SJCRH30 (cell line): ENCODE measurements around the gene PDF. TPM values are rescaled to one million over a fixed set of nuclear protein-coding genes. Genes with fewer than 3 reads are reported as not detected.
"Not testable (repeated sequence)": the region's sequence is repeated elsewhere in the genome, so short reads cannot be mapped to it uniquely, and the experiment has no call there.

Experiments used
- DNase-seq, 2 experiments: peaks; one replicate each; pipeline ENCODE4 v3.0.0-alpha.2; 2015 to 2020
- H3K27ac ChIP-seq: fragments of 250-450 bp; sonication (Bioruptor Pico); 2 replicates; pipeline ENCODE4 v1.5.1; 2020; ENCODE audit warnings: mild to moderate bottlenecking, moderate library complexity
- H3K27me3 ChIP-seq: fragments of 250-450 bp; sonication (Bioruptor Pico); 2 replicates; pipeline ENCODE4 v1.5.1; 2020; ENCODE audit warnings: mild to moderate bottlenecking, moderate library complexity
- H3K36me3 ChIP-seq: fragments of 250-450 bp; sonication (Bioruptor Pico); 2 replicates; pipeline ENCODE4 v1.5.1; 2020; ENCODE audit warnings: mild to moderate bottlenecking, moderate library complexity
- H3K4me1 ChIP-seq: fragments of 250-450 bp; sonication (Bioruptor Pico); 2 replicates; pipeline ENCODE4 v1.5.1; 2020; ENCODE audit warnings: mild to moderate bottlenecking, moderate library complexity
- H3K4me3 ChIP-seq: fragments of 250-450 bp; sonication (Bioruptor Pico); 2 replicates; pipeline ENCODE4 v1.5.1; 2020; ENCODE audit warnings: mild to moderate bottlenecking, moderate library complexity
- H3K9me3 ChIP-seq: fragments of 250-450 bp; sonication (Bioruptor Pico); replicated peaks from 2 replicates; pipeline ENCODE4 v1.5.1; 2020; ENCODE audit warnings: mild to moderate bottlenecking, moderate library complexity
- total RNA-seq: library from RNA; depleted of rRNA; stranded (reverse); fragments of >200 nt; shearing (Covaris generic); gene quantifications from 2 replicates; pipeline ENCODE4 v1.2.3, GENCODE V29; 2014; rRNA removed

PDF gene
- total RNA-seq = 9.7 and 10.3 TPM in 2 replicates

- Histone ChIP-seq H3K27me3 (no peaks in the 10 kb centered on the region), H3K9me3 (no peaks in the 10 kb centered on the region), H3K27ac (peak within 1 kb of the TSS; percentile 73), H3K4me3 (peak within 1 kb of the TSS; percentile 77), H3K4me1 (peaks cover 10% of the 10 kb centered on the region), H3K36me3 (peaks cover 29% of the 10 kb centered on the region)
- DNase-seq = peak; percentile 90 to 91
Measured at GRCh38 chr16:69330286-69331109, at the start of gene PDF. PDF (minus strand) TSS chr16:69330588; CDS start chr16:69330570, 18 bp downstream.

GRCh38 chr16:69378760-69379159 is 48.4 kb upstream of the PDF start:
- Histone ChIP-seq H3K9me3 (no peaks in the 10 kb centered on the region), H3K27ac (no peak overlapping the region), H3K4me3 (no peak overlapping the region), H3K36me3 (peaks cover 34% of the 10 kb centered on the region), H3K4me1 (no peaks in the 10 kb centered on the region), H3K27me3 (no peaks in the 10 kb centered on the region)
- no peak for DNase-seq

GRCh38 chr16:69378036-69378435 is 47.6 kb upstream of the PDF start:
- peaks cover 31% of the 10 kb centered on the region for H3K36me3 ChIP-seq

GRCh38 chr16:69376393-69377059 is 46.1 kb upstream of the PDF start:
- H3K9me3 ChIP-seq = no peaks in the 10 kb centered on the region
- no peaks in the 10 kb centered on the region for H3K4me1 ChIP-seq
- H3K4me3 ChIP-seq = no peak overlapping the region
- peaks cover 22% of the 10 kb centered on the region for H3K36me3 ChIP-seq
- no peak for DNase-seq
- H3K27me3 ChIP-seq = no peaks in the 10 kb centered on the region
- H3K27ac ChIP-seq = no peak overlapping the region

More at GRCh38 chr16:69378036-69378435, 47.6 kb upstream of the PDF start:
- H3K4me1 ChIP-seq = no peaks in the 10 kb centered on the region
- no peaks in the 10 kb centered on the region for H3K27me3 ChIP-seq
- H3K27ac ChIP-seq = no peak overlapping the region
- DNase-seq = no peak
- H3K4me3 ChIP-seq = no peak overlapping the region
- no peaks in the 10 kb centered on the region for H3K9me3 ChIP-seq

- peaks cover 28% of the 10 kb centered on the region for H3K36me3 ChIP-seq
- H3K9me3 ChIP-seq = no peaks in the 10 kb centered on the region
- no peak overlapping the region for H3K27ac ChIP-seq
- H3K4me1 ChIP-seq = no peaks in the 10 kb centered on the region
- DNase-seq = no peak
- H3K4me3 ChIP-seq = no peak overlapping the region
- H3K27me3 ChIP-seq = no peaks in the 10 kb centered on the region
Measured at GRCh38 chr16:69373019-69373418, 42.6 kb upstream of the PDF start.

GRCh38 chr16:69371564-69371963 is 41.2 kb upstream of the PDF start:
- DNase-seq = no peak
- H3K36me3 ChIP-seq = peaks cover 36% of the 10 kb centered on the region
- H3K27me3 ChIP-seq = no peaks in the 10 kb centered on the region
- no peak overlapping the region for H3K27ac ChIP-seq
- H3K4me3 ChIP-seq = no peak overlapping the region
- H3K4me1 ChIP-seq = no peaks in the 10 kb centered on the region
- no peaks in the 10 kb centered on the region for H3K9me3 ChIP-seq

- no peaks in the 10 kb centered on the region for H3K4me1 ChIP-seq
- no peaks in the 10 kb centered on the region for H3K27me3 ChIP-seq
- no peak overlapping the region for H3K4me3 ChIP-seq
- H3K9me3 ChIP-seq = no peaks in the 10 kb centered on the region
- no peak for DNase-seq
- H3K27ac ChIP-seq = no peak overlapping the region
- peaks cover 39% of the 10 kb centered on the region for H3K36me3 ChIP-seq
Measured at GRCh38 chr16:69368866-69369265, 38.5 kb upstream of the PDF start.

- peaks cover 39% of the 10 kb centered on the region for H3K36me3 ChIP-seq
- H3K27ac ChIP-seq = no peak overlapping the region
- H3K27me3 ChIP-seq = no peaks in the 10 kb centered on the region
- no peak overlapping the region for H3K4me3 ChIP-seq
- H3K9me3 ChIP-seq = no peaks in the 10 kb centered on the region
- DNase-seq = no peak
- H3K4me1 ChIP-seq = no peaks in the 10 kb centered on the region
Measured at GRCh38 chr16:69367980-69368379, 37.6 kb upstream of the PDF start.

- peaks cover 34% of the 10 kb centered on the region for H3K36me3 ChIP-seq
- H3K4me1 ChIP-seq = no peaks in the 10 kb centered on the region
- no peak overlapping the region for H3K4me3 ChIP-seq
- DNase-seq = no peak
- H3K9me3 ChIP-seq = no peaks in the 10 kb centered on the region
- H3K27me3 ChIP-seq = no peaks in the 10 kb centered on the region
- no peak overlapping the region for H3K27ac ChIP-seq
Measured at GRCh38 chr16:69366431-69366830, 36.0 kb upstream of the PDF start.

GRCh38 chr16:69365901-69366300 is 35.5 kb upstream of the PDF start:
- Histone ChIP-seq H3K9me3 (no peaks in the 10 kb centered on the region), H3K27ac (no peak overlapping the region), H3K4me1 (no peaks in the 10 kb centered on the region), H3K27me3 (no peaks in the 10 kb centered on the region), H3K4me3 (no peak overlapping the region), H3K36me3 (peaks cover 34% of the 10 kb centered on the region)
- no peak for DNase-seq

GRCh38 chr16:69364088-69364487 is 33.7 kb upstream of the PDF start:
- H3K27ac ChIP-seq = no peak overlapping the region

GRCh38 chr16:69363281-69363717 is 32.9 kb upstream of the PDF start:
- H3K27ac ChIP-seq = no peak overlapping the region
- H3K4me3 ChIP-seq = no peak overlapping the region
- no peaks in the 10 kb centered on the region for H3K4me1 ChIP-seq
- no peaks in the 10 kb centered on the region for H3K27me3 ChIP-seq
- peaks cover 19% of the 10 kb centered on the region for H3K36me3 ChIP-seq
- no peak for DNase-seq
- H3K9me3 ChIP-seq = no peaks in the 10 kb centered on the region

More at GRCh38 chr16:69364088-69364487, 33.7 kb upstream of the PDF start:
- Histone ChIP-seq H3K9me3 (no peaks in the 10 kb centered on the region), H3K36me3 (peaks cover 20% of the 10 kb centered on the region), H3K4me1 (no peaks in the 10 kb centered on the region), H3K4me3 (no peak overlapping the region), H3K27me3 (no peaks in the 10 kb centered on the region)
- no peak for DNase-seq

GRCh38 chr16:69360070-69360469 is 29.7 kb upstream of the PDF start:
- H3K36me3 ChIP-seq, H3K27me3 ChIP-seq, H3K27ac ChIP-seq, H3K4me1 ChIP-seq, DNase-seq, H3K9me3 ChIP-seq, H3K4me3 ChIP-seq: not testable (repeated sequence)

- H3K4me3 ChIP-seq = no peak within 1 kb of the TSS
- H3K4me1 ChIP-seq = no peaks in the 10 kb centered on the region
Measured at GRCh38 chr16:69351309-69352027, 21.1 kb upstream of the PDF start, which contains the start of gene TMED6. TMED6 (minus strand) TSS chr16:69351786; CDS start chr16:69351753, 33 bp downstream.

More at GRCh38 chr16:69351309-69352027, 21.1 kb upstream of the PDF start, which contains the start of gene TMED6:
- Histone ChIP-seq H3K36me3 (no peaks in the 10 kb centered on the region), H3K27me3 (no peaks in the 10 kb centered on the region), H3K27ac (no peak within 1 kb of the TSS), H3K9me3 (no peaks in the 10 kb centered on the region)
- no peak for DNase-seq
